CD4-positive, alpha-beta memory T cell (primary cell): ENCODE measurements around the gene SETD6. TPM values are rescaled to one million over a fixed set of nuclear protein-coding genes. Genes with fewer than 3 reads are reported as not detected.

Experiments
- CTCF ChIA-PET: fragments of 350-600 bp; sonication (Branson Sonifier 250); formaldehyde crosslinking; loops from one replicate; lab custom pipeline; 2021; ENCODE audit warnings: inconsistent platforms; ENCODE audit not compliant: partially characterized antibody; lab: Charles Lee
- POLR2A ChIA-PET: fragments of 350-600 bp; sonication (Branson Sonifier 250); formaldehyde crosslinking; loops from one replicate; lab custom pipeline; 2021; ENCODE audit not compliant: partially characterized antibody; lab: Charles Lee
- DNase-seq, 5 donors: peaks; one replicate each; pipeline versions ENCODE4 v3.0.0 to v3.0.0-alpha.2; 2020 to 2022; ENCODE audit warnings: mixed read lengths in 1 of 5
- H3K27ac ChIP-seq: one replicate; pipeline ENCODE4 v1.7.0; 2013; ENCODE audit warnings: low read depth, low read length
- H3K27me3 ChIP-seq: 2 replicates; pipeline ENCODE4 v1.7.0; 2013; ENCODE audit warnings: mild to moderate bottlenecking, low read length, moderate library complexity; ENCODE audit not compliant: insufficient read depth
- H3K36me3 ChIP-seq: 2 replicates; pipeline ENCODE4 v1.7.0; 2013; ENCODE audit warnings: mild to moderate bottlenecking, low read length, moderate library complexity; ENCODE audit not compliant: insufficient read depth
- H3K4me1 ChIP-seq: 2 replicates; pipeline ENCODE4 v1.7.0; 2013; ENCODE audit warnings: mild to moderate bottlenecking, low read length, moderate library complexity; ENCODE audit not compliant: insufficient read depth
- H3K4me3 ChIP-seq, 2 donors: one replicate each; pipeline ENCODE4 v1.7.0; 2013; ENCODE audit warnings: low read length in 2 of 2, mild to moderate bottlenecking in 1 of 2
- H3K9me3 ChIP-seq, 2 donors: one replicate each; pipeline ENCODE4 v1.7.0; 2013; ENCODE audit warnings: low read length in 2 of 2, control low read depth in 1 of 2; ENCODE audit not compliant: control insufficient read depth in 1 of 2
- H3K27ac Mint-ChIP-seq, 7 donors: one replicate each; pipeline ENCODE4 v1.8.0; 2020 to 2021; ENCODE audit warnings: mixed read lengths in 7 of 7, mild to moderate bottlenecking in 6 of 7, inconsistent platforms in 3 of 7, moderate library complexity in 3 of 7
- H3K27me3 Mint-ChIP-seq, 2 donors: one replicate each; pipeline ENCODE4 v1.8.0; 2020 to 2021; ENCODE audit warnings: mixed read lengths in 2 of 2
- H3K36me3 Mint-ChIP-seq, 2 donors: one replicate each; pipeline ENCODE4 v1.8.0; 2020 to 2021; ENCODE audit warnings: mixed read lengths in 2 of 2, inconsistent platforms in 1 of 2, mild to moderate bottlenecking in 1 of 2
- H3K4me1 Mint-ChIP-seq, 4 donors: one replicate each; pipeline ENCODE4 v1.8.0; 2020 to 2021; ENCODE audit warnings: mixed read lengths in 4 of 4, mild to moderate bottlenecking in 1 of 4
- H3K4me3 Mint-ChIP-seq, 8 donors: one replicate each; pipeline ENCODE4 v1.8.0; 2020 to 2021; ENCODE audit warnings: mixed read lengths in 8 of 8, mild to moderate bottlenecking in 7 of 8, moderate library complexity in 6 of 8, inconsistent platforms in 3 of 8
- H3K9me3 Mint-ChIP-seq, 8 donors: one replicate each; pipeline ENCODE4 v1.8.0; 2020 to 2021; ENCODE audit warnings: mixed read lengths in 8 of 8, mild to moderate bottlenecking in 5 of 8, inconsistent platforms in 3 of 8, moderate library complexity in 1 of 8
- intact Hi-C: fragments of 100-400 bp; cut with micrococcal nuclease; formaldehyde crosslinking; loops from one replicate; pipeline ENCODE4 v1.15.1; 2023
- polyA plus RNA-seq, 2 donors: library from polyadenylated mRNA; unstranded; fragments of 300-500 nt; fragmentation: Illumina TruSeq; gene quantifications; one replicate each; pipeline ENCODE4 v1.2.3, GENCODE V29; 2021
- total RNA-seq, 2 experiments: library from RNA; stranded (reverse); gene quantifications; one replicate each; pipeline ENCODE4 v1.2.3, GENCODE V29; 2021

The SETD6 gene
- total and polyA plus RNA-seq, 4 experiments from 2014 or later = 6.1 to 38.3 (median 23.6) TPM

DNA sequence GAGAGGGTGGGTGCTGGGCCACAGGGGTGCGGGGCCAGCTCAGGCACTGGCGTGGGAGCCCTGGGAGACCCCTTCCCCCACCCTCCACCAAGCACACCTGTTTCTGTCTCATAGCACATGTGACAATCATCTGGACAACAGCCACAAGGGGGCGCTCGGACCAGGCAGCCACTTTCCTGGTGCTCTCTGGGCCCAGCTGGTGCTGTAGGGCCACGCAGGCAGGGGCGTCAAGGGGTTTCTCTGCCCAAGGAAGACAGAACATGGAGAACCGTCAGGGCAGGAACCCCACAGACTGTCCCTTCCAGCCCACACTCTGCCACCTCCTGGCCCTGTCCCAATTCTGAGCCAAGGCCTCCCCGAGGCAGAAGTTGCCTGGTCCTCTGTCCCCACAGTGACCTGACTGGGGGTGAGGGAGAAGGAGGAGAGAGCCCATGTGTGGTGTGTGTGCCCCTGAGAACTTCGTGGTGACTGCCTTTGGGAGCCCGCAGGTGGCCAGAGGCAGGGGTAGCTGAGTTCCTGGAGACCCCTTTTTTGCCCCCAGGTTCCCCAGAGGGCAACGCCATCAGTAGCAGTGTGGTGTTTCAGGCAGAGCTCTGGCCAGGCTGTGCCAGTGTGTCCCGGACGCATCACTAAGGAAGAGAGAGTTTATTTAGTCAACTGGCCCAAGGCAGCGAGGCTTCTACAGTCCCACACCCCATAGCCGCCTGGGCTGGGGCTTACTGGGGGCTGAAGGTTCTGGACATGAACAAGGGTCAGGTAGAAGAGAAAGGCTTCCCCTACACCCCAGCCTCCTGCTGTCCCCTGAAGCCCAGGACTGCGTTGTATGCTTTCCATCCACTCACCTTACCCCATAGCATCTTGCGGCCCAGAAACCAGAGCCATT lies 3.1 kb upstream of the SETD6 start:
- peak; percentile 72 to 79 (median 72) for DNase-seq
- peaks cover 11% of the 10 kb centered on the region for H3K4me1 ChIP-seq
- H3K27ac ChIP-seq = no peak overlapping the region
- no peaks in the 10 kb centered on the region for H3K9me3 ChIP-seq
- Mint-ChIP-seq H3K9me3 (no peaks in the 10 kb centered on the region), H3K4me1 (peaks cover 10 to 27% (median 19%) of the 10 kb centered on the region in 4 donors), H3K4me3 (peak overlapping the region in 2 of 8 donors; percentile 36 to 84), H3K27ac (peak overlapping the region in 4 of 7 donors; percentile 13 to 80 (median 70)), H3K27me3 (no peaks in the 10 kb centered on the region), H3K36me3 (peaks cover 0 to 3% of the 10 kb centered on the region in 2 donors)
- H3K36me3 ChIP-seq = no peaks in the 10 kb centered on the region
- CTCF ChIA-PET = interaction anchor here (0.9 to 8.2 kb wide), 10 partner anchors 8 to 253 kb away, joined by 3 to 120 read pairs (median 4); partner anchors contain the start of genes GINS3 and SLC38A7
- intact Hi-C loops = loop anchor here (1.0 kb wide), 1 partner anchor 244 kb away; no protein-coding TSS in a partner anchor
- no peak overlapping the region for H3K4me3 ChIP-seq
- POLR2A ChIA-PET = interaction anchor here (1.4 kb wide), 1 partner anchor 244 kb away, joined by 9 read pairs; no protein-coding TSS in a partner anchor
- H3K27me3 ChIP-seq = no peaks in the 10 kb centered on the region

DNA sequence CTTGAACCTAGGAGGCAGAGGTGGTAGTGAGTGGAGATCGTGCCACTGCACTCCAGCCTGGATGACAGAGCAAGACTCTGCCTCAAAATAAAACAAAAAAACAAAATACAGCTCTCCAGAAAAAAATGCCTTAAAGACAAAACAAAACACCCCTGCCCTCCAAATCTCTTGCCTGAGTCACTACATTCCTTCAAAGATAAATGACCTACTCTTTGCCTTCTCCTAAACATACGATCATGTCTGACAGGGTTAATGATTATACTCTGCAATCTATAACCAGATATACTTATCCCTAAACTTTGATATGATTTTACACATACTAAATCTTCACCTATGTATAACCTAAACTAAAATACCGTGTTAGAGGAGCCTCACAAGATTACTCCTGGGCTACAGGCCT lies 1.4 kb upstream of the SETD6 start:
- no peak for DNase-seq
- Mint-ChIP-seq H3K27me3 (no peaks in the 10 kb centered on the region), H3K27ac (peak overlapping the region in 2 of 7 donors; percentile 51 to 87), H3K4me1 (peaks cover 10 to 34% (median 20%) of the 10 kb centered on the region in 4 donors), H3K4me3 (peak overlapping the region in 1 of 8 donors; percentile 52), H3K9me3 (no peaks in the 10 kb centered on the region), H3K36me3 (peaks cover 9 to 15% of the 10 kb centered on the region in 2 donors)
- ChIA-PET POLR2A (interaction anchor here (2.3 kb wide), 1 partner anchor 242 kb away, joined by 9 read pairs; no protein-coding TSS in a partner anchor), CTCF (interaction anchor here (0.7 to 8.2 kb wide), 5 partner anchors 10 to 241 kb away, joined by 3 to 120 read pairs (median 6); no protein-coding TSS in a partner anchor)
- intact Hi-C loops = no loop called here
- H3K4me1 ChIP-seq = peaks cover 12% of the 10 kb centered on the region
- no peak overlapping the region for H3K27ac ChIP-seq
- peaks cover 3% of the 10 kb centered on the region for H3K36me3 ChIP-seq
- H3K4me3 ChIP-seq = no peak overlapping the region
- H3K27me3 ChIP-seq = no peaks in the 10 kb centered on the region
- H3K9me3 ChIP-seq = no peaks in the 10 kb centered on the region

- H3K27ac ChIP-seq = peak overlapping the region; percentile 63
These were observed 802 bp downstream of the SETD6 start for GRCh38 chr16:58515871-58516767.

DNA sequence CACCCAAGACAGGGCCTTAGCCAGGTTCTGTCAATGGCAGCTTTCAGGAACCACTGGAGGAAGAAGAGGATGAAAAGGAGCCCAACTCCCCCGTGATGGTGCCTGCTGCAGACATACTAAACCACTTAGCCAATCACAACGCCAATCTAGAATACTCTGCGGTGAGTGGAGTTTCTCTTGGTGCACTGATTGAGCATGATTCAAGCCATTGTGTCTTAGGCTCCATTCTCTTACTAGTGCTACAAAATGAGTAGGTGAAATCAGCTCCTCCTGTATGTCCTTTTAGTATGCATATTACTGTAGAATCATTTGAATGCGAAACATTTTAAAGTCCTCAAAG lies 1.4 kb downstream of the SETD6 start:
- Histone ChIP-seq H3K9me3 (no peaks in the 10 kb centered on the region), H3K4me3 (no peak overlapping the region), H3K27me3 (no peaks in the 10 kb centered on the region), H3K4me1 (peaks cover 12% of the 10 kb centered on the region), H3K27ac (no peak overlapping the region), H3K36me3 (peaks cover 27% of the 10 kb centered on the region)
- ChIA-PET POLR2A (interaction anchor here (0.7 to 1.2 kb wide), 3 partner anchors 26 to 124 kb away, joined by 3 to 6 read pairs (median 3); partner anchors contain the start of gene CNOT1), CTCF (interaction anchor here (0.8 kb wide), 1 partner anchor 239 kb away, joined by 3 read pairs; no protein-coding TSS in a partner anchor)
- H3K27me3 Mint-ChIP-seq = no peaks in the 10 kb centered on the region
- peaks cover 10 to 32% (median 20%) of the 10 kb centered on the region in 4 donors for H3K4me1 Mint-ChIP-seq
- no peak for DNase-seq
- H3K9me3 Mint-ChIP-seq = no peaks in the 10 kb centered on the region
- peak overlapping the region; percentile 53 to 84 (median 72) for H3K4me3 Mint-ChIP-seq
- intact Hi-C loops = no loop called here
- H3K36me3 Mint-ChIP-seq = peaks cover 28 to 40% of the 10 kb centered on the region in 2 donors
- H3K27ac Mint-ChIP-seq = peak overlapping the region in 6 of 7 donors; percentile 10 to 74 (median 47)

More at GRCh38 chr16:58515871-58516767, 802 bp downstream of the SETD6 start:
- H3K27me3 Mint-ChIP-seq = no peaks in the 10 kb centered on the region
- H3K4me1 Mint-ChIP-seq = peaks cover 10 to 34% (median 20%) of the 10 kb centered on the region in 4 donors
- intact Hi-C loops = loop anchor here (1.0 kb wide), 1 partner anchor 114 kb away; no protein-coding TSS in a partner anchor
- Histone ChIP-seq H3K36me3 (peaks cover 23% of the 10 kb centered on the region), H3K27me3 (no peaks in the 10 kb centered on the region), H3K9me3 (no peaks in the 10 kb centered on the region), H3K4me3 (peak overlapping the region; percentile 42 to 89), H3K4me1 (peaks cover 12% of the 10 kb centered on the region)
- ChIA-PET CTCF (interaction anchor here (0.8 to 8.2 kb wide), 2 partner anchors 239 to 240 kb away, joined by 3 to 120 read pairs; no protein-coding TSS in a partner anchor), POLR2A (interaction anchor here (0.7 to 1.2 kb wide), 3 partner anchors 26 to 123 kb away, joined by 3 to 6 read pairs (median 3); partner anchors contain the start of gene CNOT1)
- peak overlapping the region in 5 of 7 donors; percentile 23 to 91 (median 87) for H3K27ac Mint-ChIP-seq
- peak; percentile 43 to 62 (median 54) for DNase-seq
- peaks cover 25 to 35% of the 10 kb centered on the region in 2 donors for H3K36me3 Mint-ChIP-seq
- H3K9me3 Mint-ChIP-seq = no peaks in the 10 kb centered on the region
- peak overlapping the region; percentile 85 to 92 (median 90) for H3K4me3 Mint-ChIP-seq

DNA sequence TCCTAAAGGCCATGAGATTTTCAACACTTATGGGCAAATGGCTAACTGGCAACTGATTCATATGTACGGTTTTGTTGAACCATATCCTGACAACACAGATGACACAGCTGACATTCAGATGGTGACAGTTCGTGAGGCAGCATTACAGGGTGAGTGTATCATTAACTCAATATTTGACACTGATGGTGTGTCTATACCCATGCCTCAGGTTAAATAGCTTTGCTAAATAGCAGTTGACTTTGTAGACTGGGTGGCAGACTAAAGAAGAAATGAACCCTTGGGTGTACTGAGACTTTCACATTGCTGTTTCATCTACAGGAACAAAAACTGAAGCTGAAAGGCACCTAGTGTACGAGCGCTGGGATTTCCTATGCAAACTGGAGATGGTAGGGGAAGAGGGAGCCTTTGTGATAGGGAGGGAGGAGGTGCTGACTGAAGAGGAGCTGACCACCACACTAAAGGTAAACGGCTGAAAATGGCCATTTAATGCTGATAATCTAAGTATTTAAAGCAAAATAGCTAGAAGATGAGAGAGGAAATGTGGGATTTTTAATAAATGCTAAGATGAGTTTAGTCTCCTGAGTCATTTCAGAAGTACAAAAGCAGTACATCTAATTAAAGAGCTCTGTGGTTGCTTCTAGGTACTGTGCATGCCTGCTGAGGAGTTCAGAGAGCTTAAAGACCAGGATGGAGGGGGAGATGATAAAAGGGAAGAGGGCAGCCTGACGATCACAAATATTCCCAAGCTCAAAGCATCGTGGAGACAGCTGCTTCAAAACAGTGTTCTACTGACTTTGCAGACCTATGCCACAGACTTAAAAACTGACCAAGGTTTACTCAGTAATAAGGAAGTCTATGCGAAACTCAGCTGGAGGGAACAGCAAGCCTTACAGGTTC lies 3.0 kb downstream of the SETD6 start:
- Histone ChIP-seq H3K27me3 (no peaks in the 10 kb centered on the region), H3K27ac (no peak overlapping the region), H3K36me3 (peaks cover 38% of the 10 kb centered on the region), H3K4me3 (no peak overlapping the region), H3K4me1 (peaks cover 12% of the 10 kb centered on the region), H3K9me3 (no peaks in the 10 kb centered on the region)
- CTCF ChIA-PET = interaction anchor here (1.0 to 4.9 kb wide), 4 partner anchors 10 to 238 kb away, joined by 3 to 22 read pairs (median 4); no protein-coding TSS in a partner anchor
- no peak for DNase-seq
- peak overlapping the region in 1 of 8 donors; percentile 3 for H3K4me3 Mint-ChIP-seq
- no peaks in the 10 kb centered on the region for H3K27me3 Mint-ChIP-seq
- POLR2A ChIA-PET = interaction anchor here (1.0 to 2.2 kb wide), 3 partner anchors 22 to 238 kb away, joined by 3 to 6 read pairs (median 3); no protein-coding TSS in a partner anchor
- H3K36me3 Mint-ChIP-seq = peaks cover 39 to 52% of the 10 kb centered on the region in 2 donors
- intact Hi-C loops = no loop called here
- H3K4me1 Mint-ChIP-seq = peaks cover 10 to 28% (median 18%) of the 10 kb centered on the region in 4 donors
- peak overlapping the region in 4 of 7 donors; percentile 49 to 59 (median 52) for H3K27ac Mint-ChIP-seq
- H3K9me3 Mint-ChIP-seq = no peaks in the 10 kb centered on the region
